ENCODE data around the gene SMIM10. TPM values are rescaled to one million over a fixed set of nuclear protein-coding genes. Genes with fewer than 3 reads are reported as not detected.

SMIM10 gene
- total RNA-seq, 1 experiment from 2014 or later, result 7.2 TPM

GRCh38 chrX:135009057-135009610 lies 18.3 kb downstream of the SMIM10 start:
- Histone ChIP-seq H3K4me3 (ENCODE audit: low read depth in 2 of 2, low read length in 2 of 2) (no peak overlapping the region), H3K36me3 (ENCODE audit: control insufficient read depth, insufficient read depth, low read length) (no peaks in the 10 kb centered on the region), H3K4me1 (ENCODE audit: control insufficient read depth, insufficient read depth, low read length) (no peaks in the 10 kb centered on the region; the same call in 1 of the 2 replicates), H3K27ac (ENCODE audit: low read length) (no peak overlapping the region), H3K9me3 (ENCODE audit: control insufficient read depth, insufficient read depth, low read depth, low read length) (no peaks in the 10 kb centered on the region), H3K27me3 (ENCODE audit: control insufficient read depth, insufficient read depth, low read length) (no peaks in the 10 kb centered on the region; the same call in 1 of the 2 replicates)
- DNase-seq (ENCODE audit: low read depth, low spot score) (no peak), ATAC-seq (no peak)
- intact Hi-C loops (cut with micrococcal nuclease; ENCODE audit: unreplicated experiment), result no loop called here
- ChIA-PET POLR2A (no interaction called here), CTCF (no interaction called here)
- in situ Hi-C loops (cut with HindIII; ENCODE audit: low pct_unique_long_range_greater_than_20kb, low sequenced_read_pairs), result no loop called here
- no peak for TF ChIP-seq POLR2AphosphoS5 (IDR thresholded peaks at IDR 0.05; ENCODE audit: low read depth, low read length)
- TF ChIP-seq REST (IDR thresholded peaks at IDR 0.05; ENCODE audit: insufficient read depth in 1 of 2, low read depth in 2 of 2, low read length in 1 of 2), result no peak
- no peak for TF ChIP-seq TCF7L2 (IDR thresholded peaks at IDR 0.05; ENCODE audit: low read depth, low read length)
- TF ChIP-seq CTCF (IDR thresholded peaks at IDR 0.05), result no peak
- TF ChIP-seq SIN3A (IDR thresholded peaks at IDR 0.05; ENCODE audit: borderline replicate concordance, insufficient read depth, low read depth, low read length), result no peak
- no TSS peak for BruUV-seq (replicated peaks)

- ATAC-seq (peak; percentile 50; the same call in 1 of the 2 replicates), DNase-seq (ENCODE audit: low read depth, low spot score) (no peak)
- intact Hi-C loops (cut with micrococcal nuclease; ENCODE audit: unreplicated experiment), result no loop called here
- Histone ChIP-seq H3K36me3 (ENCODE audit: control insufficient read depth, insufficient read depth, low read length) (no peaks in the 10 kb centered on the region), H3K4me3 (ENCODE audit: low read depth in 2 of 2, low read length in 2 of 2) (no peak overlapping the region), H3K9me3 (ENCODE audit: control insufficient read depth, insufficient read depth, low read depth, low read length) (no peaks in the 10 kb centered on the region), H3K27ac (ENCODE audit: low read length) (no peak overlapping the region), H3K27me3 (ENCODE audit: control insufficient read depth, insufficient read depth, low read length) (no peaks in the 10 kb centered on the region; the same call in 1 of the 2 replicates), H3K4me1 (ENCODE audit: control insufficient read depth, insufficient read depth, low read length) (no peaks in the 10 kb centered on the region; the same call in 1 of the 2 replicates)
- POLR2A ChIA-PET, result no interaction called here
- BruUV-seq (replicated peaks), result no TSS peak
- TF ChIP-seq REST (IDR thresholded peaks at IDR 0.05; ENCODE audit: insufficient read depth in 1 of 2, low read depth in 2 of 2, low read length in 1 of 2), result no peak
- TF ChIP-seq POLR2AphosphoS5 (IDR thresholded peaks at IDR 0.05; ENCODE audit: low read depth, low read length), result no peak
- TF ChIP-seq CTCF (IDR thresholded peaks at IDR 0.05), result peak; percentile 22
- TF ChIP-seq TCF7L2 (IDR thresholded peaks at IDR 0.05; ENCODE audit: low read depth, low read length), result no peak
- no peak for TF ChIP-seq SIN3A (IDR thresholded peaks at IDR 0.05; ENCODE audit: borderline replicate concordance, insufficient read depth, low read depth, low read length)
- in situ Hi-C loops (cut with HindIII; ENCODE audit: low pct_unique_long_range_greater_than_20kb, low sequenced_read_pairs), result no loop called here
- CTCF ChIA-PET, result no interaction called here
Observed at GRCh38 chrX:135009838-135010237, 19.0 kb downstream of the SMIM10 start.

Data from Panc1 (cell line).